ENCODE data around the gene SPOCK1.

SPOCK1 gene

DNA sequence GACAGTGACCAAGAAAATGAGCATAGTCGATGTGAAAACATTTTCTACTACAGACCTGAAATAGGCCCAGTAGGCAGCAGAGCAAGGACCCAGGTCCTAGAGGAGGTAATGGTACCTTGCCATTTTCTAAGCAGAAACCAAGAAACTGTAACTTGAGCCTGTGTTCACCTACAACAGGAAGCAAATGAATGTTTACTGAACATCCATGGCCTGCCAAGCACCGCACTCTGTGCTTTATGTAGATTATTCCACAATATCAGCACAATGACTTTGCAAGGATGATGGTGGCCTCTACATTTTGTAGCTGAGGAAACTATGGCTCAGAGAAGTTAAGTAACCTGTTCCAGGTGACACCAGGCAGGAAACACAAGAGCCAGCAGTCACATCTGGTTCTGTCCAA, 215.3 kb downstream of the SPOCK1 start:
- no peak for DNase-seq (ENCODE audit: extremely low spot score)
- ChIA-PET CTCF (no interaction called here), POLR2A (no interaction called here)
- TF ChIP-seq LEF1 (IDR thresholded peaks at IDR 0.05; ENCODE audit: borderline replicate concordance) (no peak), L3MBTL2 (conservative IDR thresholded peaks at IDR 0.05) (no peak), ELF4 (IDR thresholded peaks at IDR 0.05) (no peak), SP1 (IDR thresholded peaks at IDR 0.05) (no peak), NFRKB (IDR thresholded peaks at IDR 0.05) (no peak), BHLHE40 (IDR thresholded peaks at IDR 0.05; ENCODE audit: borderline replicate concordance) (no peak), SUZ12 (IDR thresholded peaks at IDR 0.05) (no peak), FOXM1 (IDR thresholded peaks at IDR 0.05; ENCODE audit: borderline replicate concordance) (no peak), FOXK2 (IDR thresholded peaks at IDR 0.05) (no peak), ZNF384 (IDR thresholded peaks at IDR 0.05) (no peak), FOXA1 (IDR thresholded peaks at IDR 0.05) (no peak), ARNT (IDR thresholded peaks at IDR 0.05) (no peak), HDGF (IDR thresholded peaks at IDR 0.05; ENCODE audit: borderline replicate concordance) (no peak), TARDBP (IDR thresholded peaks at IDR 0.05) (no peak), CTBP1 (IDR thresholded peaks at IDR 0.05; ENCODE audit: borderline replicate concordance) (no peak)
- TF ChIP-seq, protein P1, sequence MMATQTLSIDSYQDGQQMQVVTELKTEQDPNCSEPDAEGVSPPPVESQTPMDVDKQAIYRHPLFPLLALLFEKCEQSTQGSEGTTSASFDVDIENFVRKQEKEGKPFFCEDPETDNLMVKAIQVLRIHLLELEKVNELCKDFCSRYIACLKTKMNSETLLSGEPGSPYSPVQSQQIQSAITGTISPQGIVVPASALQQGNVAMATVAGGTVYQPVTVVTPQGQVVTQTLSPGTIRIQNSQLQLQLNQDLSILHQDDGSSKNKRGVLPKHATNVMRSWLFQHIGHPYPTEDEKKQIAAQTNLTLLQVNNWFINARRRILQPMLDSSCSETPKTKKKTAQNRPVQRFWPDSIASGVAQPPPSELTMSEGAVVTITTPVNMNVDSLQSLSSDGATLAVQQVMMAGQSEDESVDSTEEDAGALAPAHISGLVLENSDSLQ (IDR thresholded peaks at IDR 0.05), result no peak

DNA sequence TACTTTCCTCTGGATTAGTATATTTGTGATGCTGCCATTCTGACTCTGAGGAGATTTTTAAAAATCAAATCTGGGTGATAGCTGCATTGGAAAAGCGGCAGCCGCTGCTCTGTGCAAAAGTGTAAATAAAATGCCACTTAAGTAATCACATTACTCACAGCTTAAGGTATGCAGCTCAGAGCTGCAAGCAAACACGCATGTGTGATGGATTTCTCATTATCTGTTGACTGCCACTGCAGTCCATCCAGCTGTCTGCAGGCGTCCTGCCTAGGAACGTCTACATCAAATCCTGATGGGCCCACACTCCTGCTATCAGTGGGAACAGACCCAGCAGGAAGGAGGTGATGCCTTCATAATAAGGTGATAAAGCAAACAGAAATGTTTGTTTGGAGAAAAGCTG, 216.9 kb downstream of the SPOCK1 start:
- ChIA-PET CTCF (interaction anchor here (1.2 kb wide), 1 partner anchor 38 kb away, joined by 3 read pairs; no protein-coding TSS in a partner anchor), POLR2A (no interaction called here)
- TF ChIP-seq BHLHE40 (IDR thresholded peaks at IDR 0.05; ENCODE audit: borderline replicate concordance), result no peak
- no peak for TF ChIP-seq FOXA1 (IDR thresholded peaks at IDR 0.05)
- no peak for TF ChIP-seq LEF1 (IDR thresholded peaks at IDR 0.05; ENCODE audit: borderline replicate concordance)
- no peak for TF ChIP-seq ZNF384 (IDR thresholded peaks at IDR 0.05)
- TF ChIP-seq SP1 (IDR thresholded peaks at IDR 0.05), result no peak
- TF ChIP-seq ARNT (IDR thresholded peaks at IDR 0.05), result no peak
- no peak for TF ChIP-seq CTBP1 (IDR thresholded peaks at IDR 0.05; ENCODE audit: borderline replicate concordance)
- TF ChIP-seq L3MBTL2 (conservative IDR thresholded peaks at IDR 0.05), result no peak
- no peak for TF ChIP-seq FOXK2 (IDR thresholded peaks at IDR 0.05)
- no peak for TF ChIP-seq HDGF (IDR thresholded peaks at IDR 0.05; ENCODE audit: borderline replicate concordance)
- TF ChIP-seq SUZ12 (IDR thresholded peaks at IDR 0.05), result no peak
- TF ChIP-seq, protein P1 (IDR thresholded peaks at IDR 0.05), result no peak
- DNase-seq (ENCODE audit: extremely low spot score), result no peak

DNA sequence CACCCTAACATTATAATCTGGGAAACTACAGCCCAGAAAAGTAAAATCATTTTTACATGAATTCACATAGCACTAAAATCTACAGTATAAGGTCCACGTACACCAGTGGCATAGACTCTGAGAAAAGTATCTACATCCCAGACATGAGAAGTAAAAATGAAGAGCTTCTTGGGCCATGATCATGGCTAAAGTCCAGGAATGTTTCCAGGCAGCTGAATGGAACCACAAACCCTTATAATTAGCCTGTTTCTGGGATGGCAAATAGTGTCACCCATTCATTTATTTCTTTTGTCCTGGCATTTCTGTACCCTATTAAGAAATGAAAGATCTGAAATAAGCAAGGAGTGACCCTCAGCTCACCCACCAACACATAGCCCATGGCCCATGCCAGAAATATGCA, 217.9 kb downstream of the SPOCK1 start:
- ChIA-PET POLR2A (no interaction called here), CTCF (no interaction called here)
- TF ChIP-seq BHLHE40 (IDR thresholded peaks at IDR 0.05; ENCODE audit: borderline replicate concordance) (no peak), FOXK2 (IDR thresholded peaks at IDR 0.05) (no peak), FOXM1 (IDR thresholded peaks at IDR 0.05; ENCODE audit: borderline replicate concordance) (no peak), ZNF384 (IDR thresholded peaks at IDR 0.05) (no peak), CTBP1 (IDR thresholded peaks at IDR 0.05; ENCODE audit: borderline replicate concordance) (no peak), HDGF (IDR thresholded peaks at IDR 0.05; ENCODE audit: borderline replicate concordance) (no peak), LEF1 (IDR thresholded peaks at IDR 0.05; ENCODE audit: borderline replicate concordance) (no peak), ARNT (IDR thresholded peaks at IDR 0.05) (no peak), L3MBTL2 (conservative IDR thresholded peaks at IDR 0.05) (no peak), SUZ12 (IDR thresholded peaks at IDR 0.05) (no peak), FOXA1 (IDR thresholded peaks at IDR 0.05) (no peak), ELF4 (IDR thresholded peaks at IDR 0.05) (no peak), SP1 (IDR thresholded peaks at IDR 0.05) (no peak), TARDBP (IDR thresholded peaks at IDR 0.05) (no peak), NFRKB (IDR thresholded peaks at IDR 0.05) (no peak)
- TF ChIP-seq, protein P1 (IDR thresholded peaks at IDR 0.05), result no peak
- no peak for DNase-seq (ENCODE audit: extremely low spot score)

DNA sequence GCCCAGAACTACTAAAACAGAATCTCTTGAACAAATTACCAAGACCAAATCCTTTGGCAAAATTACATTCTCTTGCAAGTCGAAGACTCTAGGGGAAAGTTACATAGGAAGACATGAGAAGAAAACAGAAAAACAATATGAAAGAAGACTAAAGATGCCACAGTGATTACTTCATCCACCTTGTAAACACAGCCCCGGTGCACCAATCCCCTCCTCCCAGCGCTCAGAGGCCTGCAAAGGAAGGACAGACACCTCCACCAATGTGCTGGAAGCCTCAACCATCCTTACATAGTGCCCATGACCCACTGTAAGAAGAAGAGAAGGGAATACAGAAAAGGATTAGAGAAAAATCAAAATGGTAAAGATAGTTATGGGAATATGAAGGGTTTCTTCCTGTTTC, 218.5 kb downstream of the SPOCK1 start:
- ChIA-PET POLR2A (no interaction called here), CTCF (no interaction called here)
- no peak for DNase-seq (ENCODE audit: extremely low spot score)
- TF ChIP-seq CTBP1 (IDR thresholded peaks at IDR 0.05; ENCODE audit: borderline replicate concordance) (no peak), FOXA1 (IDR thresholded peaks at IDR 0.05) (no peak), NFRKB (IDR thresholded peaks at IDR 0.05) (no peak), ELF4 (IDR thresholded peaks at IDR 0.05) (no peak), BHLHE40 (IDR thresholded peaks at IDR 0.05; ENCODE audit: borderline replicate concordance) (no peak), FOXK2 (IDR thresholded peaks at IDR 0.05) (no peak), FOXM1 (IDR thresholded peaks at IDR 0.05; ENCODE audit: borderline replicate concordance) (no peak), LEF1 (IDR thresholded peaks at IDR 0.05; ENCODE audit: borderline replicate concordance) (no peak), SUZ12 (IDR thresholded peaks at IDR 0.05) (no peak), TARDBP (IDR thresholded peaks at IDR 0.05) (no peak), SP1 (IDR thresholded peaks at IDR 0.05) (no peak), HDGF (IDR thresholded peaks at IDR 0.05; ENCODE audit: borderline replicate concordance) (no peak), L3MBTL2 (conservative IDR thresholded peaks at IDR 0.05) (no peak), ZNF384 (IDR thresholded peaks at IDR 0.05) (no peak), ARNT (IDR thresholded peaks at IDR 0.05) (no peak)
- TF ChIP-seq, protein P1 (IDR thresholded peaks at IDR 0.05), result no peak

DNA sequence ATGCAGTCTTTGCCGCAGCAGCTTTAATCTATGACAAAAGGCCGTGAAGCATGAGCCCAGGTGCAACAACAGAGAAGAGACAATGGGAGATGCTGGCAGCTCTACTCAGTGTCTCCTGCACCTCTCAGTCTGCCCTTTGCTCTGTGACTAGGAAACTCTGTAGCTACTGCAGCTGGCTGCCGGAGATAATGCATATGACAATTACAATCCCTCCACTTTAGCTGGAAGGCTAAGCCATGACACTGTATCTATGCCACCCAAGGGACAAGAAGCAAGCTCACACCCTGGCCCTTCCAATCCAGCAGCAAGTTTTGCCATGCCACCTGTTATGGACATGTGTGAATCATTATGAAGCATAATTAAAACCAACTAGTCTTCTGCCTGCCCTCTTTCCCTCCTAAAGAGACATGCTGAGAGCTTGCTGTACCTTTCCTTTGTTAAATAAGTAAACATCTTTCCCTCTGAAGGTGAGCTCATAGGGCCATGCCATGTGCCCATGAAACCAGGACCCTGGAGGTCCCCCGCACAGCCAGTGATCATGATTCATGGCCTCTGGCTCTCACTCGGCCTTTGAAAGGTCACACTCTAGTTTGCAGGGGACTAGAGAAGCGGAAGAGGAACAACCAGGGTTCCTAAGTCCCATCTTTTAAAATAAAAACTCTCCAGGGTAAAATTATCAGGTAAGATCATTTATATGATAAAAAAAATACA, 219.4 kb downstream of the SPOCK1 start:
- no peak for DNase-seq (ENCODE audit: extremely low spot score)
- TF ChIP-seq NFRKB (IDR thresholded peaks at IDR 0.05) (no peak), HDGF (IDR thresholded peaks at IDR 0.05; ENCODE audit: borderline replicate concordance) (no peak)
- POLR2A ChIA-PET, result no interaction called here
- CTCF ChIA-PET, result interaction anchor here (1.0 kb wide), 1 partner anchor 41 kb away, joined by 4 read pairs; no protein-coding TSS in a partner anchor

All from HEK293T (cell line).